MCF 10A (cell line): Measurements from ENCODE around the gene KLHL30. TPM values are rescaled to one million over a fixed set of nuclear protein-coding genes. Genes with fewer than 3 reads are reported as not detected.

ENCODE experiments used
- BruUV-seq: library from RNA; stranded (reverse); fragments of 400-500 nt; replicated peaks from 2 replicates; lab custom pipeline; 2021; lab: Mats Ljungman, UMichigan
- CTCF ChIA-PET: fragments of 300-600 bp; sonication (Branson Sonifier 250); formaldehyde crosslinking; extraction: SDS; loops from one replicate; lab custom pipeline; 2021; ENCODE audit warnings: antibody characterized with exemption, inconsistent platforms; lab: Yijun Ruan, JAX
- POLR2A ChIA-PET: fragments of 300-600, 350-650 bp; sonication (Branson Sonifier 250); formaldehyde crosslinking; extraction: SDS; loops from one replicate; lab custom pipeline; 2020; ENCODE audit warnings: antibody characterized with exemption, inconsistent platforms; lab: Yijun Ruan, JAX
- DNase-seq: peaks from one replicate; pipeline ENCODE4 v3.0.0-alpha.2; 2018; ENCODE audit not compliant: unreplicated experiment
- H3K27ac Mint-ChIP-seq: one replicate; pipeline ENCODE4 v1.8.0; 2022; ENCODE audit warnings: mild to moderate bottlenecking, low read depth, mixed read lengths; ENCODE audit not compliant: unreplicated experiment
- H3K27me3 Mint-ChIP-seq: one replicate; pipeline ENCODE4 v1.8.0; 2022; ENCODE audit warnings: mixed read lengths; ENCODE audit not compliant: insufficient read depth, unreplicated experiment
- H3K36me3 Mint-ChIP-seq: one replicate; pipeline ENCODE4 v1.8.0; 2022; ENCODE audit warnings: mild to moderate bottlenecking, moderate library complexity, mixed read lengths; ENCODE audit not compliant: insufficient read depth, unreplicated experiment
- H3K4me1 Mint-ChIP-seq: one replicate; pipeline ENCODE4 v1.8.0; 2022; ENCODE audit warnings: mixed read lengths; ENCODE audit not compliant: insufficient read depth, unreplicated experiment
- H3K4me3 Mint-ChIP-seq: one replicate; pipeline ENCODE4 v1.8.0; 2022; ENCODE audit warnings: mild to moderate bottlenecking, moderate library complexity, mixed read lengths; ENCODE audit not compliant: unreplicated experiment
- H3K9me3 Mint-ChIP-seq: one replicate; pipeline ENCODE4 v1.8.0; 2022; ENCODE audit warnings: mixed read lengths; ENCODE audit not compliant: unreplicated experiment
- CTCF ChIP-seq: fragments of 200-600 bp; IDR thresholded peaks from one replicate; pipeline ENCODE4 v1.8.0; 2022; ENCODE audit warnings: antibody characterized with exemption, mild to moderate bottlenecking; ENCODE audit not compliant: unreplicated experiment
- intact Hi-C: fragments of 100-400 bp; cut with micrococcal nuclease; formaldehyde crosslinking; loops from 2 replicates; pipeline ENCODE4 v1.14.1; 2022
- total RNA-seq: library from RNA; stranded (reverse); gene quantifications from 2 replicates; pipeline ENCODE4 v1.2.3, GENCODE V29; 2022

KLHL30 gene
- total RNA-seq, 1 experiment from 2014 or later = 0.35 TPM

GRCh38 chr2:238162846-238163441 lies 24.5 kb downstream of the KLHL30 start:
- ChIA-PET POLR2A (no interaction called here), CTCF (interaction anchor here (0.9 kb wide), 1 partner anchor 38 kb away, joined by 4 read pairs; no protein-coding TSS in a partner anchor)
- no peak for DNase-seq
- no peaks in the 10 kb centered on the region for H3K9me3 Mint-ChIP-seq
- no peaks in the 10 kb centered on the region for H3K27me3 Mint-ChIP-seq
- no peak overlapping the region for H3K27ac Mint-ChIP-seq
- no peak for TF ChIP-seq CTCF
- no peak overlapping the region for H3K4me3 Mint-ChIP-seq
- H3K36me3 Mint-ChIP-seq = peaks cover 7% of the 10 kb centered on the region
- no TSS peak for BruUV-seq
- intact Hi-C loops = no loop called here
- peaks cover 5% of the 10 kb centered on the region for H3K4me1 Mint-ChIP-seq

- H3K9me3 Mint-ChIP-seq = no peaks in the 10 kb centered on the region
- peaks cover 5% of the 10 kb centered on the region for H3K4me1 Mint-ChIP-seq
- intact Hi-C loops = no loop called here
- CTCF ChIA-PET = no interaction called here
- H3K36me3 Mint-ChIP-seq = peaks cover 14% of the 10 kb centered on the region
- BruUV-seq = no TSS peak
- no peak for DNase-seq
- POLR2A ChIA-PET = no interaction called here
- H3K27ac Mint-ChIP-seq = no peak overlapping the region
- TF ChIP-seq CTCF = no peak
- no peak overlapping the region for H3K4me3 Mint-ChIP-seq
- no peaks in the 10 kb centered on the region for H3K27me3 Mint-ChIP-seq
These were observed 25.2 kb downstream of the KLHL30 start for GRCh38 chr2:238163481-238164198.

- Mint-ChIP-seq H3K27ac (no peak overlapping the region), H3K27me3 (no peaks in the 10 kb centered on the region), H3K4me1 (peaks cover 11% of the 10 kb centered on the region), H3K4me3 (no peak overlapping the region), H3K9me3 (no peaks in the 10 kb centered on the region), H3K36me3 (peaks cover 21% of the 10 kb centered on the region)
- ChIA-PET CTCF (no interaction called here), POLR2A (no interaction called here)
- no peak for TF ChIP-seq CTCF
- intact Hi-C loops = no loop called here
- BruUV-seq = no TSS peak
- DNase-seq = no peak
These were observed 26.4 kb downstream of the KLHL30 start for GRCh38 chr2:238164906-238165287.

- no TSS peak for BruUV-seq
- peaks cover 26% of the 10 kb centered on the region for H3K36me3 Mint-ChIP-seq
- CTCF ChIA-PET = interaction anchor here (0.6 kb wide), 1 partner anchor 122 kb away, joined by 3 read pairs; no protein-coding TSS in a partner anchor
- no peak overlapping the region for H3K4me3 Mint-ChIP-seq
- no peaks in the 10 kb centered on the region for H3K9me3 Mint-ChIP-seq
- POLR2A ChIA-PET = no interaction called here
- no peak for DNase-seq
- intact Hi-C loops = no loop called here
- TF ChIP-seq CTCF = no peak
- H3K4me1 Mint-ChIP-seq = peaks cover 16% of the 10 kb centered on the region
- H3K27me3 Mint-ChIP-seq = no peaks in the 10 kb centered on the region
- no peak overlapping the region for H3K27ac Mint-ChIP-seq
These were observed 26.9 kb downstream of the KLHL30 start for GRCh38 chr2:238165288-238165921.
